ENCODE measurements around the gene TBX15.
"Not testable (repeated sequence)": the region's sequence is repeated elsewhere in the genome, so short reads cannot be mapped to it uniquely, and the experiment has no call there.

Gene TBX15

GRCh38 chr1:118923319-118923718 lies 64.8 kb downstream of the TBX15 start:
- no peak for DNase-seq

- no peak for DNase-seq
These were observed 66.1 kb downstream of the TBX15 start for GRCh38 chr1:118921994-118922393.

- DNase-seq: no peak
These were observed 67.9 kb downstream of the TBX15 start for GRCh38 chr1:118920124-118920717.

- no peak for DNase-seq
These were observed 69.2 kb downstream of the TBX15 start for GRCh38 chr1:118918940-118919259.

- no peak for DNase-seq
These were observed 69.8 kb downstream of the TBX15 start for GRCh38 chr1:118918230-118918939.

- DNase-seq: not testable (repeated sequence)
These were observed 71.8 kb downstream of the TBX15 start for GRCh38 chr1:118916346-118916745.

GRCh38 chr1:118914379-118915161 lies 73.6 kb downstream of the TBX15 start:
- no peak for DNase-seq

- no peak for DNase-seq
These were observed 74.3 kb downstream of the TBX15 start for GRCh38 chr1:118913818-118914217.

GRCh38 chr1:118912574-118912973 lies 75.6 kb downstream of the TBX15 start:
- DNase-seq: no peak

- no peak for DNase-seq
These were observed 76.6 kb downstream of the TBX15 start for GRCh38 chr1:118911571-118911970.

- DNase-seq: no peak
These were observed 80.7 kb downstream of the TBX15 start for GRCh38 chr1:118907466-118907865.

GRCh38 chr1:118905671-118906070 lies 82.5 kb downstream of the TBX15 start:
- no peak for DNase-seq

- DNase-seq: no peak
These were observed 82.9 kb downstream of the TBX15 start for GRCh38 chr1:118905196-118905595.

GRCh38 chr1:118902711-118903191 lies 85.4 kb downstream of the TBX15 start:
- no peak for DNase-seq

GRCh38 chr1:118902299-118902698 lies 85.8 kb downstream of the TBX15 start:
- no peak for DNase-seq

GRCh38 chr1:118900643-118901440 lies 87.3 kb downstream of the TBX15 start:
- no peak for DNase-seq

GRCh38 chr1:118899340-118899739 lies 88.8 kb downstream of the TBX15 start:
- DNase-seq: no peak

GRCh38 chr1:118898712-118899111 lies 89.4 kb downstream of the TBX15 start:
- DNase-seq: no peak

- DNase-seq: no peak
These were observed 91.7 kb downstream of the TBX15 start for GRCh38 chr1:118896416-118896815.

GRCh38 chr1:118894836-118895235 lies 93.3 kb downstream of the TBX15 start:
- DNase-seq: no peak

GRCh38 chr1:118890851-118891384 lies 97.2 kb downstream of the TBX15 start:
- DNase-seq: no peak

GRCh38 chr1:118884946-118885345 lies 103.2 kb downstream of the TBX15 start:
- no peak for DNase-seq

GRCh38 chr1:118881751-118882150 lies 106.4 kb downstream of the TBX15 start:
- no peak for DNase-seq
